Right atrium auricular region (tissue), 2 donors: ENCODE measurements around the gene KCNJ10. TPM values are rescaled to one million over a fixed set of nuclear protein-coding genes. Genes with fewer than 3 reads are reported as not detected.

Experiments
- DNase-seq: peaks from one replicate; pipeline ENCODE4 v3.0.0-alpha.2; 2019; ENCODE audit warnings: low spot score
- H3K27ac ChIP-seq, 2 donors: fragments of 200-600 bp; sonication (generic); 1 replicate in 1 of 2; 2 replicates in 1 of 2; pipeline ENCODE4 v1.5.1; 2016 to 2019
- H3K27me3 ChIP-seq, 2 donors: fragments of 200-600 bp; sonication (generic); one replicate each; pipeline versions ENCODE4 v1.5.1 to v1.6.0; 2017 to 2019
- H3K36me3 ChIP-seq: fragments of 200-600 bp; sonication (generic); one replicate; pipeline ENCODE4 v1.5.1; 2016
- H3K4me1 ChIP-seq, 2 donors: fragments of 200-600 bp; sonication (generic); one replicate each; pipeline versions ENCODE4 v1.5.1 to v1.6.0; 2017 to 2019
- H3K4me3 ChIP-seq, 2 donors: fragments of 200-600 bp; sonication (generic); 1 replicate in 1 of 2; 2 replicates in 1 of 2; pipeline ENCODE4 v1.5.1; 2017 to 2019; ENCODE audit warnings: mild to moderate bottlenecking in 1 of 2, moderate library complexity in 1 of 2
- H3K9me3 ChIP-seq, 2 donors: fragments of 200-600 bp; sonication (generic); one replicate each; pipeline ENCODE4 v1.5.1; 2019
- total RNA-seq, 2 donors: library from RNA; depleted of rRNA; stranded (reverse); fragments of >200 nt; gene quantifications; one replicate each; pipeline ENCODE4 v1.1.0, GENCODE V29; 2016
- TF ChIP-seq, protein P1 (sequence below), 2 donors: fragments of 200-600 bp; sonication (generic); IDR thresholded peaks; one replicate each; pipeline ENCODE4 v1.5.1; 2019; ENCODE audit warnings: antibody characterized with exemption in 2 of 2

Gene KCNJ10
- total RNA-seq, 2 donors from 2014 or later, result 0.20 TPM; not detected in 1

DNA sequence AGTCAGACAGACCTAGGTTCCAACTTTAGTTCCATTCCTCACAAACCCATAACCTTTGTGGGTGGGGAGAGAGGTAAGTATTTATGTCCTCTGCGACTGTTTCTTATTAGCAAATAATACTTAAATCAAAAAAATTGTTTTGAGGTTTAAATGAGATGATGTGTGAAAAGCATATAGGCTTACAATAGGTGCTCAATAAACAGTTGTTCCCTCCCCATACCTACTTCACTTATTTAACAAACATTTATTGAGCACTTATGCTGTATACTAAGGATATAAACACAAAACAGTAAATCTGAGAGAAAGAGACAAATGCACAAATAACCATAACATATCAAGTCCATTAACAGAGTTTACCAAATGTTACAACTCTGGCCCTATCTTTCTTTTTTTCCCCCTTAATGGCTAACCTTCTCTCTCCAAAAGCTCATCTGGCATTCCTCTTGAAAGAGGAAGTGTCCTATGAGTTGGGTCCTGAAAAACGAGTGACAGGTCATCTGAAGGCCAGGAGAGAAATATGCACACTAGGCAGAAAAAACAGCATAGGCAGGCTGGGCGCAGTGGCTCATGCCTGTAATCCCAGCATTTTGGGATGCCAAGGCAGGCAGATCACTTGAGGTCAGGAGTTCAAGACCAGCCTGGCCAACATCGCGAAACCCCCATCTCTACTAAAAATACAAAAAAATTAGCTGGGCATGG is 48.4 kb downstream of the KCNJ10 start:
- no peaks in the 10 kb centered on the region for H3K9me3 ChIP-seq
- H3K36me3 ChIP-seq, result no peaks in the 10 kb centered on the region
- H3K27ac ChIP-seq, result no peak overlapping the region
- H3K27me3 ChIP-seq, result no peaks in the 10 kb centered on the region
- peaks cover 0 to 17% of the 10 kb centered on the region in 2 donors for H3K4me1 ChIP-seq
- TF ChIP-seq, protein P1, sequence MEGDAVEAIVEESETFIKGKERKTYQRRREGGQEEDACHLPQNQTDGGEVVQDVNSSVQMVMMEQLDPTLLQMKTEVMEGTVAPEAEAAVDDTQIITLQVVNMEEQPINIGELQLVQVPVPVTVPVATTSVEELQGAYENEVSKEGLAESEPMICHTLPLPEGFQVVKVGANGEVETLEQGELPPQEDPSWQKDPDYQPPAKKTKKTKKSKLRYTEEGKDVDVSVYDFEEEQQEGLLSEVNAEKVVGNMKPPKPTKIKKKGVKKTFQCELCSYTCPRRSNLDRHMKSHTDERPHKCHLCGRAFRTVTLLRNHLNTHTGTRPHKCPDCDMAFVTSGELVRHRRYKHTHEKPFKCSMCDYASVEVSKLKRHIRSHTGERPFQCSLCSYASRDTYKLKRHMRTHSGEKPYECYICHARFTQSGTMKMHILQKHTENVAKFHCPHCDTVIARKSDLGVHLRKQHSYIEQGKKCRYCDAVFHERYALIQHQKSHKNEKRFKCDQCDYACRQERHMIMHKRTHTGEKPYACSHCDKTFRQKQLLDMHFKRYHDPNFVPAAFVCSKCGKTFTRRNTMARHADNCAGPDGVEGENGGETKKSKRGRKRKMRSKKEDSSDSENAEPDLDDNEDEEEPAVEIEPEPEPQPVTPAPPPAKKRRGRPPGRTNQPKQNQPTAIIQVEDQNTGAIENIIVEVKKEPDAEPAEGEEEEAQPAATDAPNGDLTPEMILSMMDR (IDR thresholded peaks at IDR 0.05), result no peak
- no peak for DNase-seq
- H3K4me3 ChIP-seq, result no peak overlapping the region

DNA sequence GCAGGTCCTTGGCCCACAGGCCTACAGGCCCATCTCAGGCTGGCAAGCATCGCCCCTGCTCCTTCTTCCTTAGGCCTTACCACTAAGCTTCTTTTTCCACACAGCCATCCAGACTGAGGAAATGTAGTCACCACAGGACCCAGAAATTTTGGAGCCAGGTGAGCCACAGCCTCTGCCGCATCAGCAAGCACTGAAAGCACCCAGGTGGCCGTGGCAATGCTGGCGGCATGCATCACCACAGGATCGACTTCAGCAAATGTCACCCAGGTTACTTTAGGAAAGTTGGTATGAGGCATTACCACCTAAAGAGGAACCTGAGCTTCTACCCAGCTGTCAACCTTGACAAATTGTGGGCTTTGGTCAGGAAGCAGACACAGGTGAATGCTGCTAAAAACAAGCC is 49.8 kb downstream of the KCNJ10 start:
- TF ChIP-seq, protein P1 (IDR thresholded peaks at IDR 0.05), result no peak
- no peak for DNase-seq
- Histone ChIP-seq H3K4me3 (no peak overlapping the region), H3K36me3 (no peaks in the 10 kb centered on the region), H3K9me3 (no peaks in the 10 kb centered on the region), H3K27me3 (no peaks in the 10 kb centered on the region), H3K4me1 (peaks cover 0 to 17% of the 10 kb centered on the region in 2 donors), H3K27ac (no peak overlapping the region)

DNA sequence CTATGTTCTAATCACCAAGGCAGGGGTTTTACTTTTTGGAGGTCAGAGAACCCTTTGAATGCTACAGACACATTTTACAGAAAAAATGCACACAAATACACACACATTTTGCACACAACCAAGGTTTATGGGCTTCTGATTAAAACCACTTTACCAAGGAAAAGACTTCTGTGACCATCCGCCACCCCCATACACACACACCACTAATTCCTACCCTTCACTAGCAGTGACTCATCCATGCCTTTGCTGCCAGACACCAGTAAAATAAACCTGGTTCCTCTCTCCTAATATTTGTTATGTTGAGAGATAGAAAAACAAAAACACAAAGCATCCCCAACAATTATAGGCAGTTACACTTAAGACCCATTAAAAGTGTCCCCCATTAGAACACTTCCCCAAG is 51.1 kb downstream of the KCNJ10 start:
- Histone ChIP-seq H3K27ac (no peak overlapping the region), H3K4me1 (peaks cover 0 to 8% of the 10 kb centered on the region in 2 donors), H3K27me3 (no peaks in the 10 kb centered on the region), H3K4me3 (no peak overlapping the region), H3K36me3 (no peaks in the 10 kb centered on the region), H3K9me3 (no peaks in the 10 kb centered on the region)
- DNase-seq, result no peak
- TF ChIP-seq, protein P1 (IDR thresholded peaks at IDR 0.05), result no peak

DNA sequence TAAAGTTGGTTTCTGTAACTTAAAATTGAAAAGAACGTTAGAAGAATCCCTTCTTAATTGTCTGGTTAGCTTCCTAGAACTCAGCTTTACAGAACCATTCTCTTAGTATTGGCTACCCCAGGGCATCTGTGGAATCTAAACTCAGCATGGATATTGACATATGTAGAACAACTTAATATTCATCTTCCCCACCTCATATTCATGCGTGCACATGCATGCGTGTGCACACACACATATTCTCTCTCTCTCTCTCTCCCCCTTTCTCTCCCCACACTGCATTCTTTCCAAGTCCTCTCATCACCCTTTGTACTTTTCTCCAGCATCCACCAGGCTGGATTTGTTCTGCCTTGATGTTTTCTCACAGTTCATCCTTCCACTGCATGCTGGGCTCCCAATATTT is 51.6 kb downstream of the KCNJ10 start:
- DNase-seq, result no peak
- no peaks in the 10 kb centered on the region for H3K36me3 ChIP-seq
- H3K4me1 ChIP-seq, result peaks cover 0 to 3% of the 10 kb centered on the region in 2 donors
- no peaks in the 10 kb centered on the region for H3K27me3 ChIP-seq
- TF ChIP-seq, protein P1 (IDR thresholded peaks at IDR 0.05), result no peak
- no peak overlapping the region for H3K4me3 ChIP-seq
- H3K27ac ChIP-seq, result no peak overlapping the region
- no peaks in the 10 kb centered on the region for H3K9me3 ChIP-seq

DNA sequence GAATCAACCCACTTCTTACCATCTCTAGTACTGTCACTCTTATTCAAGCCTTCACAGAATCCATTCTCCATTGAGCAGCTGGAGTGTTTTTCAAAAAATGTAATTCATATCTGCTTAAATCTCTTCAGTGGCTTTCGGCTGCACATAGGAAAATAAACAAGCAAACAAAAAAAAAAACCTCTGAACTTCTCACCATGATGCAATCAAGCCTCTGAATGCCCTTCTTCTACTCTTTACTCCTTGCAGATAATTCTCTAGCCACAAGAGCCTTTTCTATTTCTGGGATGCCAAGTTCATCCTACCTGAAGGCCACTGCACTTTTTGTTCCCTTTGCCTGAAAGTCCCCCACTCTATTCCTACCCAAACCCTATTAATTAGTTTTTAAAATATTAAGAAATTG is 52.4 kb downstream of the KCNJ10 start:
- TF ChIP-seq, protein P1 (IDR thresholded peaks at IDR 0.05), result no peak
- Histone ChIP-seq H3K36me3 (no peaks in the 10 kb centered on the region), H3K9me3 (no peaks in the 10 kb centered on the region), H3K4me1 (no peaks in the 10 kb centered on the region), H3K27me3 (no peaks in the 10 kb centered on the region), H3K4me3 (no peak overlapping the region), H3K27ac (no peak overlapping the region)
- DNase-seq, result no peak

DNA sequence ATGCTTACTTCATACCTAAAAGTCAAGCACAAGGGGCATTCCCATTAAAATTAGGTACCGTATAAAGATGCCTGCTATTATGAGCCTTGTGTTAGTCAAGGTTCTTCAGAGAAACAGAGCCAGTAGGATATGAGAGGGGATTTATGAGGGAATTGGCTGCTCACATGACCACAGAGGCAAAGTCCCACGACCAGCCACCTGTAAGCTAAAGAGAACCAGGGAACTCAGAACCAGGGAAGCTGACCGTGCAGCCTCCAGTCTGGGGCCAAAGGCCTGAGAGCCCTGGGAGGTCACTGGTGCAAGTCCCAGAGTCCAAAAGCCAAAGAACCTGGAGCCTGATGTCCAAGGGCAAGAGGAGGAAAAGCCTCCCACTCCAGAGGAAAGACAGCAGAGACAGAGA is 58.2 kb downstream of the KCNJ10 start:
- H3K36me3 ChIP-seq, result no peaks in the 10 kb centered on the region
- no peak overlapping the region for H3K4me3 ChIP-seq
- no peaks in the 10 kb centered on the region for H3K4me1 ChIP-seq
- no peaks in the 10 kb centered on the region for H3K27me3 ChIP-seq
- no peak for DNase-seq
- no peak overlapping the region for H3K27ac ChIP-seq
- H3K9me3 ChIP-seq, result no peaks in the 10 kb centered on the region
- TF ChIP-seq, protein P1 (IDR thresholded peaks at IDR 0.05), result no peak
